ACC112 (cell line): ENCODE measurements around the gene NFIX.

Experiments used
- H2AFZ ChIP-seq: fragments of 200-600 bp; sonication (generic); one replicate; pipeline ENCODE4 v1.6.0; 2017; ENCODE audit warnings: antibody characterized with exemption, low read length; ENCODE audit not compliant: unreplicated experiment
- H3K27ac ChIP-seq: fragments of 200-600 bp; sonication (generic); 2 replicates; pipeline ENCODE4 v1.5.1; 2014; ENCODE audit warnings: low read depth, mild to moderate bottlenecking, antibody characterized with exemption, low read length, moderate library complexity
- H3K27me3 ChIP-seq: fragments of 200-600 bp; sonication (generic); 2 replicates; pipeline ENCODE4 v1.6.1; 2014; ENCODE audit warnings: mild to moderate bottlenecking, antibody characterized with exemption, low read length, moderate library complexity, mixed read lengths; ENCODE audit not compliant: insufficient read depth
- H3K36me3 ChIP-seq: fragments of 200-600 bp; sonication (generic); 2 replicates; pipeline ENCODE4 v1.6.1; 2016; ENCODE audit warnings: mild to moderate bottlenecking, antibody characterized with exemption, low read length, moderate library complexity, mixed read lengths; ENCODE audit not compliant: insufficient read depth
- H3K4me1 ChIP-seq: fragments of 200-600 bp; sonication (generic); one replicate; pipeline ENCODE4 v1.6.1; 2016; ENCODE audit warnings: low read length, mixed read lengths; ENCODE audit not compliant: insufficient read depth, unreplicated experiment, control insufficient read depth
- H3K4me3 ChIP-seq: fragments of 200-600 bp; sonication (generic); 2 replicates; pipeline ENCODE4 v1.5.1; 2014; ENCODE audit warnings: mild to moderate bottlenecking, low read depth, low read length
- H3K79me2 ChIP-seq: fragments of 200-600 bp; sonication (generic); one replicate; pipeline ENCODE4 v1.6.0; 2016; ENCODE audit warnings: low read length; ENCODE audit not compliant: control insufficient read depth, unreplicated experiment, insufficient read depth

Gene NFIX

DNA sequence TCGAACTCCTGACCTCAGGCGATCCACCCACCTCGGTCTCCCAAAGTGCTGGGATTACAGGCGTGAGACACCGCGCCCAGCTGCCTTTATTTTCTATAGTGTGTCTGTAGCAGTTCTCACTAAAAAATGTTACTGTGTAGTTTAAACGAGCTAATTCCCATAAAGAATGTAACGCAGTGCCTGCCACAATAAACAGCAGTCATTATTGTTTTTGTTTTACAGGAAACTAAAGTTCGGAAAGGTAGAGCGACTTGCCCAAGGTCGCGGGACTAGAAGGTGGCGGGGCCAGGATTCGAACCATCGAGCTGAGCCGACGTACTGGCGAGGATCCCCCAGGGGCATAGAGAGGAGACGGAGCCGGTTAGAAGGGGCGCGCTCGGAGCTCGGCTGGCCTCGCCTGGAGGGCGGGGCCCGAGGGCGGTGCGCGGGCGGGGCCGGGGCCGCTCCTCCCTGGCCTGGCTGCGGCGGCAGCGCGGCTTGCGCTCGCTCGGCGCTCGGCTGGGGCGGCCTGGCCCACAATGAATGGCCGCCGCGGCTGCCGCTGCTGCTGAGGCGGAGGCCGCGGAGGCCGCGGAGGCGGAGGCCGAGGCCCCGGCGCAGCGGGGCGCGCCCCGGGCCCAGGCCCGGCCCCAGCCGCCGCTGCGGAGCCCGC, 122.6 kb downstream of the NFIX start, which contains the start of gene NACC1:
TSS of gene NACC1 (plus strand) at position 493 of the 652 bp plus-strand sequence. CDS start 16,944 bp downstream, outside the sequence.
- H3K4me3 ChIP-seq: peak within 1 kb of the TSS; percentile 97
- H3K4me1 ChIP-seq: peaks cover 36% of the 10 kb centered on the region
- peak within 1 kb of the TSS; percentile 83 for H3K27ac ChIP-seq
- peaks cover 57% of the 10 kb centered on the region for H3K79me2 ChIP-seq
- H3K36me3 ChIP-seq: no peaks in the 10 kb centered on the region
- H2AFZ ChIP-seq: peak within 1 kb of the TSS; percentile 85
- H3K27me3 ChIP-seq: no peaks in the 10 kb centered on the region

DNA sequence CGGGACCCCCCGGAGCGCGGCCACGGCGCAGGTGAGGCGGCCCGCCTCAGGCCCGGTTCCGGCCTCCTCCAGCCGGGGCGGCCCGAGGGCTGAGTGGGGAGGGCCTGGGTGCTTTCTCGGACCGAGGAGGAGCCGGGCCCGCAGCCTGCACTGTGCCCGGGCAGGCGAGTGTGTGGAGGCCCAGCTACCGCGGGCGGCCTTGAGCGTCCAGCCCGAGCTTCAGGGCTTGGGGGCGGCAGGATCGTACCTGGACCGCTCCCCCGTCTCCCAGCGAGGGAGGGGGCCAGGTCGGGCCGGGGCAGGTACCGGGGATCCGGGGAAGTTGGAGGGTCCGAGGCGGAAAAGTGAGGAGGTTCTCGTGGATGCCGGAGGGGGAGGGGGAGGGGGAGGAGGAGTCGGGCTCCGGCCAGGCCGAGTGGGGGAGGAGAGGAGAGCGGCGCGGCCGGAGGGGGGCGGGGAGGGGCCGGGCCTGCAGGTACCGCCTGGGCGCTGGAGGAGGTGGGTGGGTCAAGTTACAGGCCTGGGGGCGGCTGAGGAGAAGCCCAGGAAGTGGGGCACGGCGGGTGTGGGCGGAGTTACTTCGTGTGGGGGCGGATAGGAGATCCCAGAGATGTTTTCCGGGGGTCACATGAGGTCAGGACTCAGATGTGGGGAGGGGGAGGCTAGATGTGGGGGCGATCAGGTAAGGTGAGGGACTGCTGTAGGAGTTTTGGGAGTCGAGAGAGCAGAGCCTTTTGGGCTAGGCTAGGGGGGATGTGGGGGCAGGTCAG, 123.3 kb downstream of the NFIX start:
- H3K27ac ChIP-seq: peak overlapping the region; percentile 83
- H2AFZ ChIP-seq: no peak overlapping the region
- H3K4me1 ChIP-seq: peaks cover 36% of the 10 kb centered on the region
- H3K36me3 ChIP-seq: no peaks in the 10 kb centered on the region
- H3K4me3 ChIP-seq: peak overlapping the region; percentile 97
- H3K79me2 ChIP-seq: peaks cover 64% of the 10 kb centered on the region
- H3K27me3 ChIP-seq: no peaks in the 10 kb centered on the region

DNA sequence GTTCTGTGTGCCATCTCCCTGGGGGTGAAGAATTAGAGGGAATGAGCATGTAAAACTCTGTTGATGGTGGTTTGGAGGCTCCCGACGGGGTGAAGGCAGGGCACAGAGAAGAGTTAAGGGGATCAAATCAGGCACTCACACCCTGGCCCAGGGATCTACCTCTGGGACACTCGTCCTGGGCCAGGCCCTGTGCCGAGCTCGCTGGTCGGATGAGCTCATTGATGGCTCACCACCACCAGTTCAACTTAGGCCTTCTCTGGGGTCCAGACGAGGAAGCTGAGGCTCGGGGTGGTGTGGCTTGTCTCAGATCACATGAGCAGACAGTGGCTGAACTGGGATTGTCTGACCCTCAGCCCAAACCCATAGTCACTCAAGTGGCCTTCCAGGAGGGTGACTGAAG, 124.4 kb downstream of the NFIX start:
- no peak overlapping the region for H2AFZ ChIP-seq
- peak overlapping the region; percentile 97 for H3K4me3 ChIP-seq
- H3K79me2 ChIP-seq: peaks cover 72% of the 10 kb centered on the region
- H3K36me3 ChIP-seq: no peaks in the 10 kb centered on the region
- no peaks in the 10 kb centered on the region for H3K27me3 ChIP-seq
- peak overlapping the region; percentile 83 for H3K27ac ChIP-seq
- H3K4me1 ChIP-seq: peaks cover 36% of the 10 kb centered on the region

DNA sequence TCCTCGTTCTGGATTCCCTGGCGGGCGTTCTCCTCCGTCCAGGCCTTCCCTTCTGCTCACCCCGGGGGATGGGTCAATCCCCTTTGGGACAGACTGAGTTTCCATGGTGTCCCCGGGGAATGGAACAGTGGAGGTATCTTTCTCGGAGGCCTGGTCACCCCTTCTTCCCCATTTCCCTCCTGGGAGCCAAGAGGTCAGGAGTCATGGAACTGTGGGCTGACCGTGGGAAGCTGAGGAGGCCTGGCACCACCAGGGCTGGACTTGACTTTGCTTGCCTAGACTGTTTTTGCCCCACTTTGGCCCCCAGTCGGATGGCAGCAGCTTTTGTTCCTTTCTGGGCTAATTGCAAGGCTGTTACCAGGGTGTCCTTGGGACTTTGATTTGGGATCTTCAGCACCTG, 124.8 kb downstream of the NFIX start:
- peaks cover 34% of the 10 kb centered on the region for H3K4me1 ChIP-seq
- H3K27me3 ChIP-seq: no peaks in the 10 kb centered on the region
- H3K27ac ChIP-seq: peak overlapping the region; percentile 83
- peak overlapping the region; percentile 97 for H3K4me3 ChIP-seq
- H3K36me3 ChIP-seq: no peaks in the 10 kb centered on the region
- H2AFZ ChIP-seq: no peak overlapping the region
- H3K79me2 ChIP-seq: peaks cover 72% of the 10 kb centered on the region

DNA sequence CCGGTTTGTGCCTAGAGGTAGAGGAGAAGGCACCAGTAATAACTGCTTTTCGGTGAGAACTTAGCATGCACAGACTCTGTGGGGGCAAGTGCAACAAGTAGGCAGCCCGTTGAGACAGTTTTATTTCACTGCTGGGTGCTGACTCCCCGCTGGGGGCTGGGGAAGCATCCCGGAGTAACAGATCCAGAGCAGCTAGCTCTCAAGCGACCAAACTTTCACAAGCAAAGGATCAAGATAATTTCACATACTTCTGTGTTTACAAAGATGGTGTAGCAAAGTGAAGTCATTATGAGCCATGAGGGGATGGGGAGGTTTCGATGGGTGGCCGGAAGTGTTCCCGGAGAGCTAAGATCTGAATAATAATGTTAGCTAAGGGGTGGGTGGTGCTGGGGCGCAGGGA, 125.5 kb downstream of the NFIX start:
- Histone ChIP-seq H2AFZ (no peak overlapping the region), H3K27me3 (no peaks in the 10 kb centered on the region), H3K27ac (peak overlapping the region; percentile 83), H3K4me3 (peak overlapping the region; percentile 97), H3K36me3 (no peaks in the 10 kb centered on the region), H3K4me1 (peaks cover 30% of the 10 kb centered on the region), H3K79me2 (peaks cover 71% of the 10 kb centered on the region)

DNA sequence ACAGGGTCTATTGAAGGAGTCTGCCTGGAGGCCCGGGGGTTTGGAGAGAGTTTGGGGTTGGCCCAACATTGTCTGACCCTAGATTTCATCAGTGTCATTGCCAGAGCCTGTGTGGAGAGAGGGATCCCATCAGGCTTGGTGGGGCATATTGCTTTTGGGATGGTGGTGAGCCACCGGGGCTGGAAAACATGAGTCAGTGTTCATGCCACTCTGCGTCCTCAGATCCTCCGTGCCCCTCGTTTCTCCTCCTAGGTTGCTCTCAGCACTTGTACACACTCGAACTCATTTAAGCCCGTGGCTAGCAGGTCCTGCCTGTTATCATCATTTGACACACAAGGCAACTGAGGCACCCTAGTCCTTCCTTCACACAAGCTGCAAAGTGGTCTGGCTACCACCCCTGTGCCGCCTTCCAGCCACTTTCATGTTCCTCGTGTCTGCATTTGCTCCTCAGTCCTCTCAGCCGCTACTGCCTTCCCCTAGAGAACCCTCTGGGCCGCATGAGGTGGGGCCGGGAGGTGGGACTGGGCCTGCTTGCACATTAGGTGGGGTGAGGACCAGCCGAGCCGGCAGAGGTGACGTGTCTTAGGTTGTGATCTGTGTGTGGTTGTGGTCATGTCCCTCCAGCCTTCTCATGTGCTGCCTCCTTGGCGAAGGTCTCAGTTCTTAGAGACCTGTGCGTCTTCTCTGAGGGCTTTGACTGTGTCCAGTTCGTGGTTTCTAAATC, 126.4 kb downstream of the NFIX start:
- H2AFZ ChIP-seq: no peak overlapping the region
- H3K36me3 ChIP-seq: no peaks in the 10 kb centered on the region
- peak overlapping the region; percentile 83 for H3K27ac ChIP-seq
- H3K79me2 ChIP-seq: peaks cover 77% of the 10 kb centered on the region
- no peak overlapping the region for H3K4me3 ChIP-seq
- H3K4me1 ChIP-seq: peaks cover 30% of the 10 kb centered on the region
- H3K27me3 ChIP-seq: no peaks in the 10 kb centered on the region

DNA sequence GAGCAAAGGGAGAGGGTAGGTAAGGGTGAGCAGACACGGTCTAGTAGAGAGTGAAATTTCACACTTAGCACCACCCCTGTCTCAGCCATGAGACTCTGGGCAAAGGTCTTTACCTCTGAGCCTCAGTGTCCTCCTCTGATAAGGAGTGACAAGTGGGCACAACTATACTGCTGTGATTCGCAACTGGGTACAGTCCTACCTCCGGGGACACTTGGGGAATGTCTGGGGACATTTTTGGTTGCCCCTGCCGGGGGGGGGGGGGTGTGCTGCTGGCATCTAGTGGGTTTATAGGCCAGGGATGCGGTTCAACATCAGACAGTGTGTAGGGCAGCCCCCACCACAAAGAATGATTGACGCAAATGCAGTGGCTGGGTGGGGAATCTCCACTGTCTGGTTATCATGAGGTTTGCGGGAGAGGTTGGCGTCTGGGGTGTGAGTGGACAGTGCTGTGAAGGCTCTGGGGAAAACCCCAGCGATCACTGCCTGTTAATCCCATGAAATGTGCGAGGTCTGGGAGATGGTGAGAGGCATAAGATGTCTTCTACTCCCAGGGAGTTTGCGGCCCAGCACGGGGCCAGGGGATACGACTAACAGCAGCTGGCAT, 127.1 kb downstream of the NFIX start:
- no peak overlapping the region for H2AFZ ChIP-seq
- no peak overlapping the region for H3K4me3 ChIP-seq
- no peaks in the 10 kb centered on the region for H3K27me3 ChIP-seq
- no peaks in the 10 kb centered on the region for H3K36me3 ChIP-seq
- peaks cover 30% of the 10 kb centered on the region for H3K4me1 ChIP-seq
- H3K27ac ChIP-seq: 0 out of 2 replicates have a peak overlapping the region, but pooled peaks have one; percentile 83
- H3K79me2 ChIP-seq: peaks cover 79% of the 10 kb centered on the region

DNA sequence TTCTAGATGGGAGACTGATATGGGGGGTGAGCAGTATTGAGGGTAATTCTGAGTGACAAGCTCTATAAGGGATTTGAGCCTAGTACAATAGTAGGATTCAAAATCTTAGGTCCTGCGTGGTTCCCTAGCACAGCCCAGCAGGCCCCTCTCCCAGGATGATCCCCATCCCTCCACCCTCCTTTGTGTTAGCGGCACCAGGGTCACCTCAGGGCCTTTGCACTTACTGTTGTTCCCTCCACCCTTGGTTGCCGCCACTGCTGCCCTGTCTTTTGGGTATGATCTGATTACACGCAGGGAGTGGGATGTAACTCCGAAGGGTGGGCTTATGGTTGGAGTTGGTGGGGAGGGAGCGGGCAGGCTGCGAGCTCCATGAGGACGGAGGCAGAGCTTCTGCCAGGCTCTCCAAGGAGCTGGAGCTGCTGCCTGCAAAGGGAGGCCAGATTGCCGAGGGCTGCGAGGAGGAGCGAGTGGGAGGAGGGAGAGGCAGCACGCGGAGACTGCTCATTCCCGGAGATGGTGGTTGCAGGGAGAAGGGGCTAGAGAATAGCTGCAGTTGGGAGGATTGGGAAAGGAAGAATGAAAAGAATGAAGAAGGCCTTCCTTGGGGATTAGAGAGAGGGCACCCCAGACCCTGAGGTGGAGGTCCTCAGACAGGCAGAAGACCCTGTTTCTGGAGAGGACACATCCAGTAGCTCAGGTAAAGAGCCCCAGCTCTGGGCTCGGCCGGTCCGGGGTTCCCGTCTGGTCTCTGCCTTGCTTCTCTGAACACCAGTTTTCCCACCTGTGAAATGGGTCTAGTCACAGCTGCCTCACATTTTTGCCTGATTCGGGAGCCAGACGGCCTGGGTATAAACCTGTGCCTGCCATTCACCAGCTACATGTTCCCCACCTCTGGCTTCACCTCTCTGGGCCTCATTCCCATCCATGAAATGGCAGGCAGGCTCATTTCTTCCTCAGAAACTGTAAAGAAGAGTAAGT, 128.0 kb downstream of the NFIX start:
- Histone ChIP-seq H3K4me3 (no peak overlapping the region), H3K36me3 (no peaks in the 10 kb centered on the region), H3K27me3 (no peaks in the 10 kb centered on the region), H2AFZ (no peak overlapping the region), H3K79me2 (peaks cover 85% of the 10 kb centered on the region), H3K27ac (no peak overlapping the region), H3K4me1 (peaks cover 30% of the 10 kb centered on the region)

DNA sequence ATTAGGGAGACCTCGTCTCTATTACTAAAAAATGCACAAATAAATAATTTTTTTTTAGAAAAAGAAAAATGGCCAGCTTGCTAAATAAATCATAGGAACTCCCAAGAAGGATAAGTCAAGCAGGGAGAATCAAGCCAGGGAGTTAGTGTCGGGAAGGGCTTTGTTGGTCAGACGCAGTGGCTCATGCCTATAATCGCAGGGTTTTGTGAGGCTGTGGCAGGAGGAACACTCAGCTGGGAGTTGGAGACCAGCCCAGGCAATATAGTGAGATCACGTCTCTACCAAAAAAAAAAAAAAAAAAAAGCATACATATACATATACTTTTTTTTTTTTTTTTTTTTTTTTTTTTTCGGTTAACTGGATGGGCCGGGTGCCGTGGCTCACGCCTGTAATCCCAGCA, 131.8 kb downstream of the NFIX start:
- Histone ChIP-seq H2AFZ (no peak overlapping the region), H3K4me3 (no peak overlapping the region), H3K27ac (no peak overlapping the region), H3K36me3 (no peaks in the 10 kb centered on the region), H3K4me1 (peaks cover 8% of the 10 kb centered on the region), H3K79me2 (peaks cover 71% of the 10 kb centered on the region), H3K27me3 (no peaks in the 10 kb centered on the region)
